Sigmoid colon (tissue), 7 donors: ENCODE data around the gene GLDC. TPM values are rescaled to one million over a fixed set of nuclear protein-coding genes. Genes with fewer than 3 reads are reported as not detected.

Experiments used
- DNase-seq: peaks from one replicate; pipeline ENCODE4 v3.0.0-alpha.2; 2019
- H3K27ac ChIP-seq, 4 donors: fragments of 200-600 bp; sonication (generic); one replicate each; pipeline ENCODE4 v1.5.1; 2016 to 2019; ENCODE audit warnings: mild to moderate bottlenecking in 1 of 4
- H3K27me3 ChIP-seq, 3 donors: fragments of 200-600 bp; sonication (generic); one replicate each; pipeline ENCODE4 v1.5.1; 2019; ENCODE audit warnings: mild to moderate bottlenecking in 1 of 3
- H3K36me3 ChIP-seq, 4 donors: fragments of 200-600 bp; sonication (generic); one replicate each; pipeline ENCODE4 v1.5.1; 2016 to 2019
- H3K4me1 ChIP-seq, 4 donors: fragments of 200-600 bp; sonication (generic); one replicate each; pipeline ENCODE4 v1.5.1; 2017 to 2019
- H3K4me3 ChIP-seq, 4 donors: fragments of 200-600 bp; sonication (generic); one replicate each; pipeline ENCODE4 v1.5.1; 2017 to 2019; ENCODE audit warnings: mild to moderate bottlenecking in 2 of 4, moderate library complexity in 1 of 4
- H3K9me3 ChIP-seq, 4 donors: fragments of 200-600 bp in 3 of 4; sonication (generic) in 3 of 4; one replicate each; pipeline versions ENCODE4 v1.5.1 to v1.6.1; 2013 to 2019
- EP300 ChIP-seq, 4 donors: sonication (generic); formaldehyde crosslinking; IDR thresholded peaks; one replicate each; pipeline ENCODE4 v1.6.1; 2017; ENCODE audit warnings: antibody characterized with exemption in 4 of 4
- POLR2A ChIP-seq, 2 donors: fragments of 450-650 bp; IDR thresholded peaks; one replicate each; pipeline ENCODE4 v1.6.1; 2016; ENCODE audit warnings: antibody characterized with exemption in 2 of 2, mild to moderate bottlenecking in 2 of 2, moderate library complexity in 2 of 2
- POLR2AphosphoS5 ChIP-seq, 4 donors: sonication (generic); formaldehyde crosslinking; IDR thresholded peaks; one replicate each; pipeline ENCODE4 v1.6.1; 2017; ENCODE audit warnings: antibody characterized with exemption in 4 of 4
- WGBS, 2 donors: extraction: QIAGEN DNeasy Blood & Tissue Kit; methylation state at CpG; one replicate each; pipeline ENCODE4 v1.1.7; 2013; 5-methylcytosine and 5-hydroxymethylcytosine counted together
- intact Hi-C: fragments of 100-400 bp; cut with DNase I; formaldehyde crosslinking; loops from one replicate; pipeline ENCODE4 v1.15.1; 2023
- polyA plus RNA-seq, 3 donors: library from polyadenylated mRNA; stranded (reverse); fragments of 200-250 nt; gene quantifications; one replicate each; pipeline ENCODE4 v1.2.3, GENCODE V29; 2013
- total RNA-seq, 4 donors: library from RNA; depleted of rRNA; stranded (reverse); fragments of >200 nt; gene quantifications; one replicate each; pipeline ENCODE4 v1.1.0, GENCODE V29; 2016
- TF ChIP-seq, protein P1 (sequence below), 4 experiments: fragments of 450-650 bp in 3 of 4; fragments of 200-600 bp in 1 of 4; IDR thresholded peaks; one replicate each; pipeline ENCODE4 v1.5.1; 2016 to 2019; ENCODE audit warnings: antibody characterized with exemption in 4 of 4, mild to moderate bottlenecking in 3 of 4, moderate library complexity in 2 of 4
- donor health status: healthy with polysubstance abuse.
- donor health status: Bipolar disorder and iron deficiency.
- donor health status: healthy.

GLDC gene
- total and polyA plus RNA-seq, 7 donors: 0.51 to 1.8 (median 1.2) TPM; not detected in 4

DNA sequence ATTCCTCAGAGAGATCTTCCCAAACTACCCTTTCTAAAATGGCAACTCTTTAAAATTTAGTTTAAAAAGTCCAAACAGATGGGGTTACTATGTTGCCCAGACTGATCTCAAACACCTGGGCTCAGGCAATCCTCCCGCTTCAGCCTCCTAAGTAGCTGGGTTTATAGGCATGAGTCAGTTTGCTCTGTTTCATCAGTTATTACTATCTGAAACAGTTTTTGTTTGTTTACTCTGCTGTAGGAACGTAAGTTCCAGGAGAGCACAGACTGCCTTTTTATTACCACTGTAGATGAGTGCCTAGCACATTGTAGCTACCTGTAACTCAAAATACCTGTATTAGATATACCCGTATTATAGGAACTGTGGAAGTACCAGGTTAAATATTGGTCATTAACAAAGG is 143.1 kb downstream of the GLDC start:
- no peak for DNase-seq
- Histone ChIP-seq H3K27ac (no peak overlapping the region), H3K4me1 (peaks cover 0 to 30% (median 9%) of the 10 kb centered on the region in 4 donors), H3K27me3 (no peaks in the 10 kb centered on the region), H3K36me3 (peaks cover 4 to 94% (median 17%) of the 10 kb centered on the region in 4 donors), H3K9me3 (no peaks in the 10 kb centered on the region), H3K4me3 (no peak overlapping the region)
- WGBS, 2 donors: 36 to 78% methylated on average over 3 of the region's 3 CpGs
- intact Hi-C loops: loop anchor here (10.0 kb wide), 1 partner anchor 88 kb away; the partner anchor contains the start of gene UHRF2
- no peak for TF ChIP-seq POLR2AphosphoS5 (IDR thresholded peaks at IDR 0.05)

DNA sequence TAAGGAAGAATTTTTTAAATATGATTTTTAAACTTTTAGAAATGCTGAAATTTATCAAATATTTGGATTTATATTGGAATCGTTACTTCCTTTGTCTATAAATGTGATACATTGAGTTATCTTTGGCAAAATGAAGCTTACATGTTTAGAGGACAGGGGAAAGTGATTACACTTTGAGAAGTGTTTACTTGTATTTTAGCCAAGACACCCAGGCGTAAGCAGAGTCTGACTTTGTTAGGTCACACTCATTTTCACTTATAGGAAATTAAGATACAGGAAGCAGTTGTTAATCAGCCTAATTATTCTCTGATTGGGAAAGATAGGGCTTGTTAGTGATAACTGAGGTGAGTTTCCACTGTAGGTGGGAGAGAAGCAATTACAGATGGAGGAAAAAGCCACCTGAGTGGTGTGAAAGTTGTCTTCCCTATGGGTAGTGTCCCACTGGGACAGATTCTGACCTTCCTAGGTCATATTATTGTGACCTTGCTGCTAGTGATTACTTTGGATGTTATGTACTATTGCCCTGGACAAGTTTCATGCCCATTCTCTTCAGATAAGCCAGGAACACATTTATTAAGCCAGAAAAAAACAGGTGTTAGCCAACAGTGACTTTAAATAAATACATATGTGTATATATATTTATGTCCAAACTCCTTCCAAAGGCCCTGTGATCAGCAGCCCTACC is 143.9 kb downstream of the GLDC start:
- WGBS, 2 donors: 80 to 87% methylated on average over 2 of the region's 2 CpGs
- peaks cover 0 to 25% (median 7%) of the 10 kb centered on the region in 4 donors for H3K4me1 ChIP-seq
- H3K36me3 ChIP-seq: peaks cover 4 to 94% (median 19%) of the 10 kb centered on the region in 4 donors
- no peak overlapping the region for H3K27ac ChIP-seq
- TF ChIP-seq POLR2AphosphoS5 (IDR thresholded peaks at IDR 0.05) (no peak), POLR2A (IDR thresholded peaks at IDR 0.05) (no peak), EP300 (IDR thresholded peaks at IDR 0.05) (no peak)
- TF ChIP-seq, protein P1, sequence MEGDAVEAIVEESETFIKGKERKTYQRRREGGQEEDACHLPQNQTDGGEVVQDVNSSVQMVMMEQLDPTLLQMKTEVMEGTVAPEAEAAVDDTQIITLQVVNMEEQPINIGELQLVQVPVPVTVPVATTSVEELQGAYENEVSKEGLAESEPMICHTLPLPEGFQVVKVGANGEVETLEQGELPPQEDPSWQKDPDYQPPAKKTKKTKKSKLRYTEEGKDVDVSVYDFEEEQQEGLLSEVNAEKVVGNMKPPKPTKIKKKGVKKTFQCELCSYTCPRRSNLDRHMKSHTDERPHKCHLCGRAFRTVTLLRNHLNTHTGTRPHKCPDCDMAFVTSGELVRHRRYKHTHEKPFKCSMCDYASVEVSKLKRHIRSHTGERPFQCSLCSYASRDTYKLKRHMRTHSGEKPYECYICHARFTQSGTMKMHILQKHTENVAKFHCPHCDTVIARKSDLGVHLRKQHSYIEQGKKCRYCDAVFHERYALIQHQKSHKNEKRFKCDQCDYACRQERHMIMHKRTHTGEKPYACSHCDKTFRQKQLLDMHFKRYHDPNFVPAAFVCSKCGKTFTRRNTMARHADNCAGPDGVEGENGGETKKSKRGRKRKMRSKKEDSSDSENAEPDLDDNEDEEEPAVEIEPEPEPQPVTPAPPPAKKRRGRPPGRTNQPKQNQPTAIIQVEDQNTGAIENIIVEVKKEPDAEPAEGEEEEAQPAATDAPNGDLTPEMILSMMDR (IDR thresholded peaks at IDR 0.05): no peak
- H3K27me3 ChIP-seq: no peaks in the 10 kb centered on the region
- intact Hi-C loops: loop anchor here (10.0 kb wide), 1 partner anchor 87 kb away; the partner anchor contains the start of gene UHRF2
- H3K4me3 ChIP-seq: no peak overlapping the region
- no peak for DNase-seq
- H3K9me3 ChIP-seq: no peaks in the 10 kb centered on the region

DNA sequence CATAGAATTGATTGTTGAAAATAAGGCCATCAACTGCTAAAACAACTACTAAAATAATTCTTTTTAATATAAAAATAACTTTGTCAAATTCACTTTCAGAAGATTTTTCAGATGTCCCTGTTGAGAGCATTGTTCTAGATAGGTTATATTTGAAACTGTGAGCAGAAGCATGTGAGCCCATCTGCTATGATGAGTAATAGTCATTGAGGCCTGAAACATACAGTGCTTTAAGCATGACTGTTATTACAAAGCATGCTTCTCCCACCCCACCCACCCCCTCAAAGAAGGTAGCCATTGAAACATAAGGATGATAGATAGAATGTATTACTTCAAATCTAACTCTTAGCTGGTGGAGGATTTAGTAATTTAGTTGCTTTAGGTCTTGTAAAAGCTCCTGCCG is 146.5 kb downstream of the GLDC start:
- Histone ChIP-seq H3K4me1 (no peaks in the 10 kb centered on the region), H3K27me3 (no peaks in the 10 kb centered on the region), H3K4me3 (no peak overlapping the region), H3K27ac (no peak overlapping the region), H3K36me3 (peaks cover 4 to 94% (median 19%) of the 10 kb centered on the region in 4 donors), H3K9me3 (no peaks in the 10 kb centered on the region)
- no peak for DNase-seq
- intact Hi-C loops: no loop called here
- TF ChIP-seq, protein P1 (IDR thresholded peaks at IDR 0.05): no peak
- WGBS, 2 donors: 96 to 98% methylated on average over 1 of the region's 1 CpG

DNA sequence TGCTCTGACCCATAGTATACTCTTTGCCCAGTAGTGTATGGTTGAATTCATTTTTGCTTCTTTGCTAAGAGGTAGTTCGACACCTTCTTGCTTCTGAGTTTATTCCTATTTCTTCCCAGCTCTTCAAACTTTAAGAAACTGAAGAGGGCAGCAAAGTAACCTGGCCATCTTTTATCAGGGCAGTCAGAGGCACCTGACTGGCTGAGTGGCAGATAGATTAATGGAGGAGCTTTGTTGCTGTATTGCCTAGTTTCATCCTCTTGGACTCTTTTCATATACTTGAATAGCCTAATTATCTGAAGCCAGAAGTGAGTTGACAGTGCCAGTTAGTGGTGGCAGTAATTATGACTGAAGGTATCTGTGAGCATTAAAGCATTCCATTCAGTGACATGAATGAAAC is 150.1 kb downstream of the GLDC start:
- no peak overlapping the region for H3K27ac ChIP-seq
- no peaks in the 10 kb centered on the region for H3K9me3 ChIP-seq
- no peaks in the 10 kb centered on the region for H3K27me3 ChIP-seq
- peaks cover 4 to 65% (median 14%) of the 10 kb centered on the region in 4 donors for H3K36me3 ChIP-seq
- no peak overlapping the region for H3K4me3 ChIP-seq
- no peak for DNase-seq
- H3K4me1 ChIP-seq: peaks cover 0 to 13% (median 9%) of the 10 kb centered on the region in 4 donors
- intact Hi-C loops: no loop called here
- no peak for TF ChIP-seq POLR2AphosphoS5 (IDR thresholded peaks at IDR 0.05)
- TF ChIP-seq POLR2A (IDR thresholded peaks at IDR 0.05): no peak
- no peak for TF ChIP-seq EP300 (IDR thresholded peaks at IDR 0.05)
- TF ChIP-seq, protein P1 (IDR thresholded peaks at IDR 0.05): no peak
- 95 to 97% methylated on average over 1 of the region's 1 CpG for WGBS, 2 donors

DNA sequence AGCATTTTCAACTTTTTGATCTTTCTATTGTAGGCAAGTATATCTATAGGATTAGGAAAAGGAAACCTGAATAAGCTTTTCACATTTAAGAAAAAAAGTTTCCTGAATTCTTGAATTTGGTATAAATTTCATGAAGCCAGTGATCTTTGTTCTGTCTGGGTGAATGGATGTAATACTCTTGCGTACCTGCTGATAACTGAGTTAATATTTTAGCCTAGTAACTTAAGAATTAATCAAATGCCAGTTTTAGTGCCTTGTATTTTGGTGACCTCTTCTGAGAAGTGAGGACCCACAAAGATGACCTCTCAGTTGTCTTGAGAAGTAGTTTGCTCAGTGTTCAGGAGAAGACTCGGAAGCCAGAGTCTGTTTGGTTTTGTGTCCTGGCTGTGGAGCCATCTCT is 154.7 kb downstream of the GLDC start:
- Histone ChIP-seq H3K36me3 (peaks cover 0 to 57% (median 9%) of the 10 kb centered on the region in 4 donors), H3K4me3 (no peak overlapping the region), H3K27me3 (no peaks in the 10 kb centered on the region), H3K4me1 (peaks cover 0 to 13% (median 9%) of the 10 kb centered on the region in 4 donors), H3K9me3 (no peaks in the 10 kb centered on the region), H3K27ac (no peak overlapping the region)
- intact Hi-C loops: no loop called here
- no peak for TF ChIP-seq POLR2AphosphoS5 (IDR thresholded peaks at IDR 0.05)
- DNase-seq: no peak
- WGBS, 2 donors: 95% methylated on average over 2 of the region's 2 CpGs

DNA sequence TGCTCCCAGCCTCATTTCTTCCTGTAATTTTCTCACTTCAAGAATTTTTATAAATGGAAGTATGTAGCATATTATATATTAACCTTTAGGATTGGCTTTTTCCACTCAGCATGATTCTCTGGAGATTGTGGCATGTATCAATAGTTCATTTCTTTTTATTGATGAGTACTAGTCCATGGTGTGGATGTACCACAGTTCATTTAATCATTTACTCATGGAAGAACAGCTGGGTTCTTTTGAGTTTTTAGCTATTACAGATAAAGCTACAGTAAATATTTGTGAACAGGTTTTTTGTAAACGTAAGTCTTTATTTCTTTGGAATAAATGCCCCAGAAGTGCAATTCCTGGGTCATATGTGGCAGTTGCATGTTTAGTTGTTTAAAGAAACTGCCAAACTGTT is 156.4 kb downstream of the GLDC start:
- no peak for DNase-seq
- H3K36me3 ChIP-seq: peaks cover 0 to 59% (median 9%) of the 10 kb centered on the region in 4 donors
- no peak overlapping the region for H3K4me3 ChIP-seq
- H3K27ac ChIP-seq: no peak overlapping the region
- 58 to 88% methylated on average over 1 of the region's 1 CpG for WGBS, 2 donors
- H3K9me3 ChIP-seq: no peaks in the 10 kb centered on the region
- intact Hi-C loops: no loop called here
- H3K4me1 ChIP-seq: peaks cover 0 to 13% (median 9%) of the 10 kb centered on the region in 4 donors
- no peaks in the 10 kb centered on the region for H3K27me3 ChIP-seq
- TF ChIP-seq POLR2AphosphoS5 (IDR thresholded peaks at IDR 0.05) (no peak), EP300 (IDR thresholded peaks at IDR 0.05) (no peak), POLR2A (IDR thresholded peaks at IDR 0.05) (no peak)
- TF ChIP-seq, protein P1 (IDR thresholded peaks at IDR 0.05): no peak
